Urothelium cell line (cell line): ENCODE data around the gene METTL26.

Source experiments
- DNase-seq: peaks from one replicate; pipeline ENCODE4 v3.0.0; 2011; ENCODE audit warnings: low spot score, mixed read lengths
- FAIRE-seq: peaks from 2 replicates; lab custom pipeline; 2011; peaks lifted over from hg19 to GRCh38; lab: Jason Lieb, UNC

METTL26 gene

GRCh38 chr16:675884-676564 lies 39.9 kb upstream of the METTL26 start:
- FAIRE-seq (no peak), DNase-seq (no peak)

GRCh38 chr16:674968-675883 lies 39.1 kb upstream of the METTL26 start, which contains the start of gene RHBDL1:
Gene RHBDL1 (plus strand): TSS chr16:675671. CDS start chr16:675791, 120 bp downstream.
- FAIRE-seq (no peak), DNase-seq (no peak)

- FAIRE-seq (no peak), DNase-seq (no peak)
Measured at GRCh38 chr16:674214-674881, 38.2 kb upstream of the METTL26 start.

- no peak for FAIRE-seq
- no peak for DNase-seq
Measured at GRCh38 chr16:673399-673991, 37.4 kb upstream of the METTL26 start.

- DNase-seq (no peak), FAIRE-seq (no peak)
Measured at GRCh38 chr16:672851-673250, 36.7 kb upstream of the METTL26 start.

- DNase-seq (no peak), FAIRE-seq (no peak)
Measured at GRCh38 chr16:672371-672770, 36.3 kb upstream of the METTL26 start.

- FAIRE-seq (no peak), DNase-seq (no peak)
Measured at GRCh38 chr16:671353-672131, 35.4 kb upstream of the METTL26 start.

GRCh38 chr16:670485-671352 lies 34.6 kb upstream of the METTL26 start:
- DNase-seq: no peak
- FAIRE-seq: no peak

GRCh38 chr16:669666-670065 lies 33.6 kb upstream of the METTL26 start:
- no peak for DNase-seq
- no peak for FAIRE-seq

- FAIRE-seq (no peak), DNase-seq (no peak)
Measured at GRCh38 chr16:668519-669171, 32.5 kb upstream of the METTL26 start.

- FAIRE-seq: peak; percentile 94
- DNase-seq: peak; percentile 92
Measured at GRCh38 chr16:667780-668518, 31.8 kb upstream of the METTL26 start, which contains the start of gene RHOT2. Gene RHOT2 (plus strand): TSS chr16:668132. CDS start chr16:668200, 68 bp downstream.

- FAIRE-seq (peak; percentile 42), DNase-seq (no peak)
Measured at GRCh38 chr16:667113-667779, 31.1 kb upstream of the METTL26 start.

GRCh38 chr16:666572-666971 lies 30.5 kb upstream of the METTL26 start:
- no peak for DNase-seq
- no peak for FAIRE-seq

GRCh38 chr16:662597-662996 lies 26.5 kb upstream of the METTL26 start:
- FAIRE-seq (peak; percentile 37), DNase-seq (no peak)

- no peak for FAIRE-seq
- DNase-seq: no peak
Measured at GRCh38 chr16:662095-662494, 26.0 kb upstream of the METTL26 start.

- no peak for DNase-seq
- FAIRE-seq: no peak
Measured at GRCh38 chr16:661184-661821, 25.2 kb upstream of the METTL26 start.
